ENCODE measurements around the gene TYMP.

Gene TYMP

GRCh38 chr22:50525104-50525857 is 4.5 kb downstream of the TYMP start, which contains the start of gene SCO2 (continued):
- TF ChIP-seq ZNF398 (tag by site-specific recombination; IDR thresholded peaks at IDR 0.05) = 0 out of 2 replicates have a peak, but pooled peaks have one; percentile 47
- TF ChIP-seq BCL11A (tag by site-specific recombination; IDR thresholded peaks at IDR 0.05; ENCODE audit: low read depth) = peak; percentile 74; the same call in 1 of the 2 replicates
- TF ChIP-seq ZNF404 (tag by site-specific recombination; IDR thresholded peaks at IDR 0.05) = no peak
- no peak for TF ChIP-seq ZNF280D (tag by site-specific recombination; IDR thresholded peaks at IDR 0.05)
- TF ChIP-seq BCL11B (tag by site-specific recombination; IDR thresholded peaks at IDR 0.05; ENCODE audit: low read depth) = peak; percentile 88
- no peak for TF ChIP-seq ZNF624 (tag by site-specific recombination; IDR thresholded peaks at IDR 0.05)
- peak; percentile 51; the same call in 1 of the 2 replicates for TF ChIP-seq KLF9 (tag by site-specific recombination; IDR thresholded peaks at IDR 0.05; ENCODE audit: low read depth)
- TF ChIP-seq ZNF501 (tag by site-specific recombination; IDR thresholded peaks at IDR 0.05) = peak; percentile 78; the same call in 1 of the 2 replicates
- no peak for TF ChIP-seq ZNF211 (tag by site-specific recombination; IDR thresholded peaks at IDR 0.05; ENCODE audit: low read depth)
- TF ChIP-seq GLI2 (tag by site-specific recombination; IDR thresholded peaks at IDR 0.05; ENCODE audit: borderline replicate concordance, low read depth) = no peak
- TF ChIP-seq ZNF221 (tag by site-specific recombination; IDR thresholded peaks at IDR 0.05; ENCODE audit: borderline replicate concordance) = no peak
- TF ChIP-seq MZF1 (tag by site-specific recombination; IDR thresholded peaks at IDR 0.05; ENCODE audit: borderline replicate concordance) = no peak
- no peak for TF ChIP-seq RBAK (tag by site-specific recombination; IDR thresholded peaks at IDR 0.05)
- no peak for TF ChIP-seq FEZF1 (tag by site-specific recombination; IDR thresholded peaks at IDR 0.05)
- TF ChIP-seq ZNF214 (tag by site-specific recombination; IDR thresholded peaks at IDR 0.05; ENCODE audit: borderline replicate concordance) = no peak
- TF ChIP-seq ZFP37 (tag by site-specific recombination; IDR thresholded peaks at IDR 0.05) = peak; percentile 81
- TF ChIP-seq EGR2 (tag by site-specific recombination; IDR thresholded peaks at IDR 0.05; ENCODE audit: low read depth) = peak; percentile 89
- TF ChIP-seq ZNF48 (tag by site-specific recombination; IDR thresholded peaks at IDR 0.05) = no peak
- peak; percentile 98 for TF ChIP-seq GLIS2 (tag by site-specific recombination; IDR thresholded peaks at IDR 0.05)
- TF ChIP-seq HIC1 (tag by site-specific recombination; IDR thresholded peaks at IDR 0.05) = peak; percentile 65
- TF ChIP-seq ZNF266 (tag by site-specific recombination; IDR thresholded peaks at IDR 0.05; ENCODE audit: low read depth) = no peak
- peak; percentile 18; the same call in 1 of the 2 replicates for TF ChIP-seq PRDM10 (tag by site-specific recombination; IDR thresholded peaks at IDR 0.05)
- peak; percentile 47; the same call in 1 of the 2 replicates for TF ChIP-seq OVOL3 (tag by site-specific recombination; IDR thresholded peaks at IDR 0.05)
- TF ChIP-seq ZNF350 (tag by site-specific recombination; IDR thresholded peaks at IDR 0.05) = no peak
- TF ChIP-seq REPIN1 (tag by site-specific recombination; IDR thresholded peaks at IDR 0.05; ENCODE audit: low read depth) = 0 out of 2 replicates have a peak, but pooled peaks have one; percentile 30
- no peak for TF ChIP-seq ZFP41 (tag by site-specific recombination; IDR thresholded peaks at IDR 0.05; ENCODE audit: borderline replicate concordance)
- TF ChIP-seq ZNF433 (tag by site-specific recombination; IDR thresholded peaks at IDR 0.05; ENCODE audit: low read depth) = no peak
